ENCODE results near the gene SOHLH1.

Gene SOHLH1

GRCh38 chr9:135729480-135729879, 30.2 kb upstream of the SOHLH1 start:
- DNase-seq = no peak

- no peak for DNase-seq
Observed at GRCh38 chr9:135728436-135729110, 29.3 kb upstream of the SOHLH1 start.

- DNase-seq = no peak
Observed at GRCh38 chr9:135727257-135727875, 28.1 kb upstream of the SOHLH1 start.

GRCh38 chr9:135726138-135726853, 27.0 kb upstream of the SOHLH1 start:
- DNase-seq = no peak

GRCh38 chr9:135724186-135724787, 25.0 kb upstream of the SOHLH1 start:
- no peak for DNase-seq

- no peak for DNase-seq
Observed at GRCh38 chr9:135722365-135722764, 23.1 kb upstream of the SOHLH1 start.

GRCh38 chr9:135719472-135719871, 20.2 kb upstream of the SOHLH1 start:
- DNase-seq = no peak

- peak; percentile 16 for DNase-seq
Observed at GRCh38 chr9:135718616-135719015, 19.3 kb upstream of the SOHLH1 start.

- no peak for DNase-seq
Observed at GRCh38 chr9:135717410-135717809, 18.1 kb upstream of the SOHLH1 start.

GRCh38 chr9:135716045-135716444, 16.8 kb upstream of the SOHLH1 start:
- no peak for DNase-seq

- no peak for DNase-seq
Observed at GRCh38 chr9:135715056-135715595, 15.8 kb upstream of the SOHLH1 start.

GRCh38 chr9:135714242-135715055, 15.2 kb upstream of the SOHLH1 start:
- no peak for DNase-seq

- no peak for DNase-seq
Observed at GRCh38 chr9:135712613-135713295, 13.5 kb upstream of the SOHLH1 start.

GRCh38 chr9:135711881-135712280, 12.6 kb upstream of the SOHLH1 start:
- no peak for DNase-seq

GRCh38 chr9:135711391-135711790, 12.1 kb upstream of the SOHLH1 start:
- no peak for DNase-seq

GRCh38 chr9:135708164-135708563, 8.9 kb upstream of the SOHLH1 start:
- no peak for DNase-seq

- no peak for DNase-seq
Observed at GRCh38 chr9:135707252-135708138, 8.2 kb upstream of the SOHLH1 start.

- DNase-seq = no peak
Observed at GRCh38 chr9:135706288-135706687, 7.0 kb upstream of the SOHLH1 start.

- DNase-seq = no peak
Observed at GRCh38 chr9:135705376-135705775, 6.1 kb upstream of the SOHLH1 start.

GRCh38 chr9:135704483-135704882, 5.2 kb upstream of the SOHLH1 start:
- no peak for DNase-seq

- DNase-seq = no peak
Observed at GRCh38 chr9:135703726-135704125, 4.4 kb upstream of the SOHLH1 start.
